HAP-1 (cell line): Measurements from ENCODE around the gene PLD1.
"Not testable (repeated sequence)": the region's sequence is repeated elsewhere in the genome, so short reads cannot be mapped to it uniquely, and the experiment has no call there.

ENCODE experiments used
- DNase-seq, 2 experiments: peaks; one replicate each; pipeline ENCODE4 v3.0.0-alpha.2; 2016 to 2020; ENCODE audit warnings: low spot score in 2 of 2
- H3K27me3 ChIP-seq: fragments of 250-450 bp; sonication (Bioruptor Pico); 2 replicates; pipeline ENCODE4 v1.5.1; 2020; ENCODE audit warnings: low read depth, mild to moderate bottlenecking, moderate library complexity
- H3K36me3 ChIP-seq: fragments of 250-450 bp; sonication (Bioruptor Pico); replicated peaks from 2 replicates; pipeline ENCODE4 v1.5.1; 2020; ENCODE audit warnings: mild to moderate bottlenecking
- H3K4me1 ChIP-seq: fragments of 250-450 bp; sonication (Bioruptor Pico); 2 replicates; pipeline ENCODE4 v1.5.1; 2020; ENCODE audit warnings: mild to moderate bottlenecking
- H3K4me3 ChIP-seq: fragments of 250-450 bp; sonication (Bioruptor Pico); 2 replicates; pipeline ENCODE4 v1.5.1; 2020; ENCODE audit warnings: mild to moderate bottlenecking, moderate library complexity
- H3K9me3 ChIP-seq: fragments of 250-450 bp; sonication (Bioruptor Pico); 2 replicates; pipeline ENCODE4 v1.5.1; 2020; ENCODE audit warnings: mild to moderate bottlenecking, moderate library complexity
- in situ Hi-C: fragments of 300-500 bp; cut with MboI; formaldehyde crosslinking; loops from 3 replicates; pipeline ENCODE4 v1.14.3; 2020; ENCODE audit warnings: low sequenced_read_pairs, inconsistent platforms, mixed read lengths

PLD1 gene

GRCh38 chr3:171566803-171567422 is 243.4 kb downstream of the PLD1 start:
- Histone ChIP-seq H3K27me3 (no peaks in the 10 kb centered on the region), H3K4me1 (no peaks in the 10 kb centered on the region), H3K4me3 (no peak overlapping the region), H3K9me3 (no peaks in the 10 kb centered on the region), H3K36me3 (no peaks in the 10 kb centered on the region)
- peak in 1 of 2 experiments; percentile 39 for DNase-seq
- in situ Hi-C loops, result loop anchor here (25.0 kb wide), 2 partner anchors 380 to 505 kb away; no protein-coding TSS in a partner anchor

GRCh38 chr3:171565481-171566058 is 244.7 kb downstream of the PLD1 start:
- Histone ChIP-seq H3K9me3 (no peaks in the 10 kb centered on the region), H3K4me3 (no peak overlapping the region), H3K27me3 (no peaks in the 10 kb centered on the region), H3K4me1 (no peaks in the 10 kb centered on the region), H3K36me3 (no peaks in the 10 kb centered on the region)
- no peak for DNase-seq
- in situ Hi-C loops, result loop anchor here (25.0 kb wide), 2 partner anchors 378 to 503 kb away; no protein-coding TSS in a partner anchor

GRCh38 chr3:171564748-171565480 is 245.4 kb downstream of the PLD1 start:
- no peak overlapping the region for H3K4me3 ChIP-seq
- no peak for DNase-seq
- H3K36me3 ChIP-seq, result no peaks in the 10 kb centered on the region
- no peaks in the 10 kb centered on the region for H3K4me1 ChIP-seq
- in situ Hi-C loops, result loop anchor here (25.0 kb wide), 2 partner anchors 378 to 503 kb away; no protein-coding TSS in a partner anchor
- H3K9me3 ChIP-seq, result no peaks in the 10 kb centered on the region
- no peaks in the 10 kb centered on the region for H3K27me3 ChIP-seq

GRCh38 chr3:171563298-171563697 is 247.0 kb downstream of the PLD1 start:
- H3K9me3 ChIP-seq, result no peaks in the 10 kb centered on the region
- H3K27me3 ChIP-seq, result no peaks in the 10 kb centered on the region
- in situ Hi-C loops, result loop anchor here (25.0 kb wide), 2 partner anchors 376 to 501 kb away; no protein-coding TSS in a partner anchor
- no peak overlapping the region for H3K4me3 ChIP-seq
- no peaks in the 10 kb centered on the region for H3K4me1 ChIP-seq
- H3K36me3 ChIP-seq, result no peaks in the 10 kb centered on the region
- DNase-seq, result no peak

GRCh38 chr3:171562459-171562858 is 247.8 kb downstream of the PLD1 start:
- not testable (repeated sequence) for DNase-seq, H3K4me3 ChIP-seq, H3K4me1 ChIP-seq, H3K36me3 ChIP-seq, H3K9me3 ChIP-seq, H3K27me3 ChIP-seq
- in situ Hi-C loops, result loop anchor here (25.0 kb wide), 2 partner anchors 375 to 500 kb away; no protein-coding TSS in a partner anchor

- no peaks in the 10 kb centered on the region for H3K36me3 ChIP-seq
- H3K27me3 ChIP-seq, result no peaks in the 10 kb centered on the region
- DNase-seq, result no peak
- H3K4me3 ChIP-seq, result no peak overlapping the region
- in situ Hi-C loops, result loop anchor here (25.0 kb wide), 2 partner anchors 374 to 499 kb away; no protein-coding TSS in a partner anchor
- no peaks in the 10 kb centered on the region for H3K4me1 ChIP-seq
- no peaks in the 10 kb centered on the region for H3K9me3 ChIP-seq
These were observed 248.5 kb downstream of the PLD1 start for GRCh38 chr3:171561596-171562323.

- Histone ChIP-seq H3K9me3 (no peaks in the 10 kb centered on the region), H3K27me3 (no peaks in the 10 kb centered on the region), H3K4me1 (no peaks in the 10 kb centered on the region), H3K4me3 (no peak overlapping the region), H3K36me3 (no peaks in the 10 kb centered on the region)
- DNase-seq, result no peak
- in situ Hi-C loops, result loop anchor here (25.0 kb wide), 2 partner anchors 372 to 497 kb away; no protein-coding TSS in a partner anchor
These were observed 250.7 kb downstream of the PLD1 start for GRCh38 chr3:171559586-171559985.

GRCh38 chr3:171558188-171558696 is 252.0 kb downstream of the PLD1 start:
- H3K4me3 ChIP-seq, result no peak overlapping the region
- no peaks in the 10 kb centered on the region for H3K27me3 ChIP-seq
- no peaks in the 10 kb centered on the region for H3K36me3 ChIP-seq
- DNase-seq, result no peak
- no peaks in the 10 kb centered on the region for H3K4me1 ChIP-seq
- no peaks in the 10 kb centered on the region for H3K9me3 ChIP-seq
- in situ Hi-C loops, result loop anchor here (25.0 kb wide), 2 partner anchors 371 to 496 kb away; no protein-coding TSS in a partner anchor

GRCh38 chr3:171557173-171557572 is 253.1 kb downstream of the PLD1 start:
- in situ Hi-C loops, result loop anchor here (25.0 kb wide), 2 partner anchors 370 to 495 kb away; no protein-coding TSS in a partner anchor

GRCh38 chr3:171556574-171557145 is 253.6 kb downstream of the PLD1 start:
- in situ Hi-C loops, result loop anchor here (25.0 kb wide), 2 partner anchors 369 to 494 kb away; no protein-coding TSS in a partner anchor
- Histone ChIP-seq H3K4me3 (no peak overlapping the region), H3K4me1 (no peaks in the 10 kb centered on the region), H3K9me3 (no peaks in the 10 kb centered on the region), H3K36me3 (no peaks in the 10 kb centered on the region), H3K27me3 (no peaks in the 10 kb centered on the region)
- DNase-seq, result no peak

More at GRCh38 chr3:171557173-171557572, 253.1 kb downstream of the PLD1 start:
- no peak for DNase-seq
- Histone ChIP-seq H3K36me3 (no peaks in the 10 kb centered on the region), H3K9me3 (no peaks in the 10 kb centered on the region), H3K4me3 (no peak overlapping the region), H3K4me1 (no peaks in the 10 kb centered on the region), H3K27me3 (no peaks in the 10 kb centered on the region)

- H3K4me3 ChIP-seq, result no peak overlapping the region
These were observed 254.1 kb downstream of the PLD1 start for GRCh38 chr3:171556148-171556547.

GRCh38 chr3:171553086-171553485 is 257.2 kb downstream of the PLD1 start:
- H3K4me3 ChIP-seq, result no peak overlapping the region
- no peak for DNase-seq
- H3K4me1 ChIP-seq, result no peaks in the 10 kb centered on the region
- H3K36me3 ChIP-seq, result no peaks in the 10 kb centered on the region
- no peaks in the 10 kb centered on the region for H3K9me3 ChIP-seq
- in situ Hi-C loops, result loop anchor here (25.0 kb wide), 2 partner anchors 366 to 491 kb away; no protein-coding TSS in a partner anchor
- H3K27me3 ChIP-seq, result no peaks in the 10 kb centered on the region

More at GRCh38 chr3:171556148-171556547, 254.1 kb downstream of the PLD1 start:
- DNase-seq, result no peak
- H3K27me3 ChIP-seq, result no peaks in the 10 kb centered on the region
- in situ Hi-C loops, result loop anchor here (25.0 kb wide), 2 partner anchors 369 to 494 kb away; no protein-coding TSS in a partner anchor
- H3K4me1 ChIP-seq, result no peaks in the 10 kb centered on the region
- no peaks in the 10 kb centered on the region for H3K36me3 ChIP-seq
- H3K9me3 ChIP-seq, result no peaks in the 10 kb centered on the region
